Measurements from ENCODE around the gene CX3CR1. TPM values are rescaled to one million over a fixed set of nuclear protein-coding genes. Genes with fewer than 3 reads are reported as not detected.
"Not testable (repeated sequence)": the region's sequence is repeated elsewhere in the genome, so short reads cannot be mapped to it uniquely, and the experiment has no call there.

The CX3CR1 gene
- 0.84 TPM for total RNA-seq

- ATAC-seq, result no peak
Observed at GRCh38 chr3:39279745-39280517, at the start of gene CX3CR1. Gene CX3CR1, minus strand, starts transcription at chr3:39280036. Its CDS starts 13,527 bp downstream, at chr3:39266509.

GRCh38 chr3:39329493-39329892 is 49.7 kb upstream of the CX3CR1 start, which contains the start of gene CCR8:
Gene CCR8, plus strand, starts transcription at chr3:39329709. Its CDS starts 2,623 bp downstream, at chr3:39332332.
- no peak for ATAC-seq

GRCh38 chr3:39327746-39328349 is 48.0 kb upstream of the CX3CR1 start:
- no peak for ATAC-seq

GRCh38 chr3:39327053-39327745 is 47.4 kb upstream of the CX3CR1 start:
- ATAC-seq, result no peak

GRCh38 chr3:39325236-39325635 is 45.4 kb upstream of the CX3CR1 start:
- ATAC-seq, result no peak

- ATAC-seq, result no peak
Observed at GRCh38 chr3:39323494-39323893, 43.7 kb upstream of the CX3CR1 start.

- no peak for ATAC-seq
Observed at GRCh38 chr3:39322936-39323335, 43.1 kb upstream of the CX3CR1 start.

GRCh38 chr3:39322209-39322715 is 42.4 kb upstream of the CX3CR1 start:
- not testable (repeated sequence) for ATAC-seq

GRCh38 chr3:39321574-39321983 is 41.7 kb upstream of the CX3CR1 start:
- ATAC-seq, result not testable (repeated sequence)

GRCh38 chr3:39319249-39319648 is 39.4 kb upstream of the CX3CR1 start:
- ATAC-seq, result no peak

GRCh38 chr3:39318301-39318700 is 38.5 kb upstream of the CX3CR1 start:
- no peak for ATAC-seq

GRCh38 chr3:39317571-39318169 is 37.8 kb upstream of the CX3CR1 start:
- no peak for ATAC-seq

- ATAC-seq, result no peak
Observed at GRCh38 chr3:39315420-39315819, 35.6 kb upstream of the CX3CR1 start.

GRCh38 chr3:39313289-39313688 is 33.5 kb upstream of the CX3CR1 start:
- no peak for ATAC-seq

GRCh38 chr3:39302178-39302577 is 22.3 kb upstream of the CX3CR1 start:
- ATAC-seq, result no peak

- no peak for ATAC-seq
Observed at GRCh38 chr3:39299279-39299678, 19.4 kb upstream of the CX3CR1 start.

GRCh38 chr3:39296197-39297077 is 16.6 kb upstream of the CX3CR1 start:
- ATAC-seq, result no peak

- no peak for ATAC-seq
Observed at GRCh38 chr3:39295184-39295775, 15.4 kb upstream of the CX3CR1 start.

- ATAC-seq, result no peak
Observed at GRCh38 chr3:39294446-39295183, 14.8 kb upstream of the CX3CR1 start.

- no peak for ATAC-seq
Observed at GRCh38 chr3:39292961-39293360, 13.1 kb upstream of the CX3CR1 start.

- peak; percentile 65 for ATAC-seq
Observed at GRCh38 chr3:39291903-39292329, 12.1 kb upstream of the CX3CR1 start.

All from esophagus mucosa (tissue), 1 donor.